Endothelial cell of umbilical vein (primary cell): ENCODE data around the gene MTG1.

Experiments used
- EZH2 ChIP-seq: IDR thresholded peaks from 2 replicates; pipeline ENCODE4 v1.6.1; 2012; ENCODE audit warnings: borderline replicate concordance, low read depth, mild to moderate bottlenecking, moderate library complexity, low read length, inconsistent platforms; ENCODE audit not compliant: severe bottlenecking
- GATA2 ChIP-seq: IDR thresholded peaks from 2 replicates; pipeline ENCODE4 v1.7.0; 2011; ENCODE audit warnings: low read depth, mild to moderate bottlenecking, moderate library complexity, mixed read lengths, low read length; ENCODE audit not compliant: insufficient read length, insufficient read depth
- POLR2A ChIP-seq: IDR thresholded peaks from 2 replicates; pipeline ENCODE4 v1.6.1; 2012; ENCODE audit warnings: low read depth, mild to moderate bottlenecking, control low read depth, low read length
- POLR2AphosphoS5 ChIP-seq: IDR thresholded peaks from 2 replicates; pipeline ENCODE4 v1.6.1; 2012; ENCODE audit warnings: low read depth, mild to moderate bottlenecking, control low read depth, low read length, moderate library complexity; ENCODE audit not compliant: insufficient read depth
- TF ChIP-seq, protein P1 (sequence below), 2 donors: IDR thresholded peaks; 1 replicate in 1 of 2; 2 replicates in 1 of 2; pipeline ENCODE4 v1.5.1; 2011; ENCODE audit warnings: low read length in 2 of 2, mild to moderate bottlenecking in 2 of 2, moderate library complexity in 2 of 2, control low read depth in 1 of 2, inconsistent platforms in 1 of 2, low read depth in 1 of 2; ENCODE audit not compliant: insufficient read depth in 1 of 2; ENCODE audit errors: extremely low read depth in 1 of 2
- TF ChIP-seq, protein P2 (sequence below): IDR thresholded peaks from 2 replicates; pipeline ENCODE4 v1.6.1; 2011; ENCODE audit not compliant: insufficient read depth, insufficient read length

DNA sequence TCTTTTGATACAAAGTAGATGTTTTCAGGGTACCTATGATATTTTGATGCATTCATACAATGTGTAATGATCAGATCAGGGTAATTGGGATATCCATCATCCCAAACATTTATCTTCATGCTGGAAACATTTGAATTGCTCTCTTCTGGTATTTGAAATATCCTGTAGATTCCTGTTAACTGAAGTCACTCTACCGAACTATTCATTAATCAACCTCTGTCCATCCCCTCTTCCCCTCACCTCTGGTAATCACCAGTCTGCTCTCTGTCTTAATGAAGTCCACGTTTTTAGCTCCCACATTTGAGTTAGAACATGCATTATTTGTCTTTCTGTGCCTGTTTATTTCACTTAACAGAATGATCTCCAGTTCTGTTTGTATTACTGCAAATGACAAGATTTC is 11.3 kb downstream of the MTG1 start:
- TF ChIP-seq, protein P1, sequence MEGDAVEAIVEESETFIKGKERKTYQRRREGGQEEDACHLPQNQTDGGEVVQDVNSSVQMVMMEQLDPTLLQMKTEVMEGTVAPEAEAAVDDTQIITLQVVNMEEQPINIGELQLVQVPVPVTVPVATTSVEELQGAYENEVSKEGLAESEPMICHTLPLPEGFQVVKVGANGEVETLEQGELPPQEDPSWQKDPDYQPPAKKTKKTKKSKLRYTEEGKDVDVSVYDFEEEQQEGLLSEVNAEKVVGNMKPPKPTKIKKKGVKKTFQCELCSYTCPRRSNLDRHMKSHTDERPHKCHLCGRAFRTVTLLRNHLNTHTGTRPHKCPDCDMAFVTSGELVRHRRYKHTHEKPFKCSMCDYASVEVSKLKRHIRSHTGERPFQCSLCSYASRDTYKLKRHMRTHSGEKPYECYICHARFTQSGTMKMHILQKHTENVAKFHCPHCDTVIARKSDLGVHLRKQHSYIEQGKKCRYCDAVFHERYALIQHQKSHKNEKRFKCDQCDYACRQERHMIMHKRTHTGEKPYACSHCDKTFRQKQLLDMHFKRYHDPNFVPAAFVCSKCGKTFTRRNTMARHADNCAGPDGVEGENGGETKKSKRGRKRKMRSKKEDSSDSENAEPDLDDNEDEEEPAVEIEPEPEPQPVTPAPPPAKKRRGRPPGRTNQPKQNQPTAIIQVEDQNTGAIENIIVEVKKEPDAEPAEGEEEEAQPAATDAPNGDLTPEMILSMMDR (IDR thresholded peaks at IDR 0.05; ENCODE audit: extremely low read depth in 1 of 2, insufficient read depth in 1 of 2, low read depth in 1 of 2, low read length in 2 of 2) = no peak
- TF ChIP-seq POLR2AphosphoS5 (no peak), EZH2 (no peak), POLR2A (no peak), GATA2 (no peak)
- TF ChIP-seq, protein P2, sequence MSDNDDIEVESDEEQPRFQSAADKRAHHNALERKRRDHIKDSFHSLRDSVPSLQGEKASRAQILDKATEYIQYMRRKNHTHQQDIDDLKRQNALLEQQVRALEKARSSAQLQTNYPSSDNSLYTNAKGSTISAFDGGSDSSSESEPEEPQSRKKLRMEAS = no peak
